Liver (tissue), 9 donors: ENCODE data around the gene SFMBT2. TPM values are rescaled to one million over a fixed set of nuclear protein-coding genes. Genes with fewer than 3 reads are reported as not detected.

Source experiments
- DNase-seq: peaks from one replicate; pipeline ENCODE4 v3.0.0-alpha.2; 2017; ENCODE audit warnings: low spot score
- H3K27ac ChIP-seq, 2 donors: one replicate each; pipeline ENCODE4 v1.7.0; 2013; ENCODE audit warnings: inconsistent platforms in 2 of 2, low read length in 2 of 2, control low read depth in 1 of 2, low read depth in 1 of 2, mild to moderate bottlenecking in 1 of 2
- H3K27me3 ChIP-seq, 4 donors: one replicate each; pipeline versions ENCODE4 v1.6.1 to v1.7.0; 2013; ENCODE audit warnings: low read length in 3 of 4, inconsistent platforms in 1 of 4, mild to moderate bottlenecking in 1 of 4, moderate library complexity in 1 of 4; ENCODE audit not compliant: control insufficient read depth in 4 of 4, insufficient read depth in 4 of 4
- H3K36me3 ChIP-seq, 4 donors: one replicate each; pipeline versions ENCODE4 v1.6.1 to v1.7.0; 2013; ENCODE audit warnings: low read length in 3 of 4, mild to moderate bottlenecking in 3 of 4, low read depth in 1 of 4, moderate library complexity in 1 of 4; ENCODE audit not compliant: control insufficient read depth in 4 of 4, insufficient read depth in 3 of 4
- H3K4me1 ChIP-seq, 4 donors: one replicate each; pipeline versions ENCODE4 v1.6.1 to v1.7.0; 2013; ENCODE audit warnings: low read length in 3 of 4, mild to moderate bottlenecking in 3 of 4, moderate library complexity in 1 of 4; ENCODE audit not compliant: control insufficient read depth in 4 of 4, insufficient read depth in 4 of 4
- H3K4me3 ChIP-seq, 3 donors: one replicate each; pipeline versions ENCODE4 v1.6.1 to v1.7.0; 2013; ENCODE audit warnings: low read length in 3 of 3, control low read depth in 1 of 3, low read depth in 1 of 3, mild to moderate bottlenecking in 1 of 3
- H3K9ac ChIP-seq, 2 donors: one replicate each; pipeline ENCODE4 v1.7.0; 2013; ENCODE audit warnings: low read length in 2 of 2, mild to moderate bottlenecking in 2 of 2, moderate library complexity in 2 of 2, control low read depth in 1 of 2, low read depth in 1 of 2
- H3K9me3 ChIP-seq, 4 donors: one replicate each; pipeline versions ENCODE4 v1.6.1 to v1.7.0; 2013; ENCODE audit warnings: low read length in 3 of 4; ENCODE audit not compliant: control insufficient read depth in 4 of 4
- JUND ChIP-seq, 2 donors: IDR thresholded peaks; 2 replicates each; pipeline ENCODE4 v1.6.1; 2016; ENCODE audit warnings: antibody characterized with exemption in 2 of 2
- NR2F2 ChIP-seq: IDR thresholded peaks from 2 replicates; pipeline ENCODE4 v1.6.1; 2016; ENCODE audit warnings: antibody characterized with exemption
- RAD21 ChIP-seq, 2 donors: IDR thresholded peaks; 2 replicates each; pipeline ENCODE4 v1.6.1; 2016; ENCODE audit warnings: antibody characterized with exemption in 2 of 2, mild to moderate bottlenecking in 2 of 2
- REST ChIP-seq: IDR thresholded peaks from 2 replicates; pipeline ENCODE4 v1.6.1; 2016; ENCODE audit warnings: antibody characterized with exemption, mild to moderate bottlenecking
- RXRA ChIP-seq, 2 donors: IDR thresholded peaks; 2 replicates each; pipeline ENCODE4 v1.6.1; 2017 to 2018; ENCODE audit warnings: antibody characterized with exemption in 2 of 2, mild to moderate bottlenecking in 1 of 2
- SP1 ChIP-seq: IDR thresholded peaks from 2 replicates; pipeline ENCODE4 v1.6.1; 2018; ENCODE audit warnings: antibody characterized with exemption, mild to moderate bottlenecking
- TAF1 ChIP-seq: conservative IDR thresholded peaks from 2 replicates; pipeline ENCODE4 v1.6.1; 2016; ENCODE audit warnings: antibody characterized with exemption, mild to moderate bottlenecking
- WGBS: extraction: QIAGEN DNeasy Blood & Tissue Kit; methylation state at CpG from one replicate; pipeline ENCODE4 v1.1.7; 2013; 5-methylcytosine and 5-hydroxymethylcytosine counted together
- polyA plus RNA-seq, 2 donors: library from polyadenylated mRNA; stranded (reverse) in 1 of 2; unstranded in 1 of 2; fragments of 200-250 nt in 1 of 2; fragments of >200 nt in 1 of 2; fragmentation: Nextera tagmentation in 1 of 2; extraction: Ambion mirVana in 1 of 2; gene quantifications; one replicate each; pipeline versions ENCODE4 v1.2.1 to v1.2.3, GENCODE V29; 2013 to 2015
- total RNA-seq, 2 donors: library from RNA; depleted of rRNA; stranded (reverse); fragments of >200 nt; gene quantifications; one replicate each; pipeline ENCODE4 v1.2.3, GENCODE V29; 2014
- TF ChIP-seq, protein P1 (sequence below): IDR thresholded peaks from 2 replicates; pipeline ENCODE4 v1.6.1; 2016; ENCODE audit warnings: antibody characterized with exemption
- TF ChIP-seq, protein P2 (sequence below): fragments of 150-350 bp; IDR thresholded peaks from 2 replicates; pipeline ENCODE4 v1.5.1; 2017; ENCODE audit warnings: improper control_type of control experiment, low read depth, low read length; ENCODE audit not compliant: missing input control
- TF ChIP-seq, protein P3 (sequence below): IDR thresholded peaks from 2 replicates; pipeline ENCODE4 v1.6.1; 2016; ENCODE audit warnings: antibody characterized with exemption
- TF ChIP-seq, protein P4 (sequence below): IDR thresholded peaks from 2 replicates; pipeline ENCODE4 v1.6.1; 2016; ENCODE audit warnings: antibody characterized with exemption
- donor health status: healthy.
- donor health status: healthy.
- donor health status: healthy.
- donor health status: healthy.
- donor health status: healthy.

The SFMBT2 gene
- total and polyA plus RNA-seq, 4 donors: 0.46 to 2.8 (median 1.5) TPM

DNA sequence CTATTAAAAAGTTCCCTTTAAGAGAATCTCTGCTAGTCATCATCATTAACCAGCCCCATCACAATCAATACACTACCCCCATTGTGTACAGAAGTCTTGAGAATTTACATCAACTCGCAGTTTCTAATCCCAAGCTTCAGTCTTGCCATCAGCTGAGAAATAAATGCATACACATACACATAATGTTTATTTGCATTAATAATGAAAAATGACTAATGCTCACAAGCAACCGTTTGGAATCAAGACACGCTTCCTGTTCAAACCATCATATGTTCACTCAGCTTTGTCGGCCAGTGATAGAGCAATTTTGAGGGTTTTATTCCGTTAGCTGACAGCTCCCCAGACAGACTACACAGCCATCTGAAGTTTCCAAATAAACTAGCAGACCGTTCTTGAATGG lies 287.1 kb downstream of the SFMBT2 start:
- 77% methylated on average over 6 of the region's 6 CpGs for WGBS
- Histone ChIP-seq H3K9ac (no peak overlapping the region), H3K9me3 (no peaks in the 10 kb centered on the region), H3K4me3 (no peak overlapping the region), H3K27me3 (no peaks in the 10 kb centered on the region), H3K36me3 (no peaks in the 10 kb centered on the region), H3K4me1 (no peaks in the 10 kb centered on the region), H3K27ac (no peak overlapping the region)
- DNase-seq: no peak
- TF ChIP-seq NR2F2 (no peak), JUND (IDR thresholded peaks at IDR 0.05) (no peak), REST (no peak), TAF1 (no peak), RAD21 (IDR thresholded peaks at IDR 0.05) (no peak), RXRA (IDR thresholded peaks at IDR 0.05) (no peak)
- TF ChIP-seq, protein P1, sequence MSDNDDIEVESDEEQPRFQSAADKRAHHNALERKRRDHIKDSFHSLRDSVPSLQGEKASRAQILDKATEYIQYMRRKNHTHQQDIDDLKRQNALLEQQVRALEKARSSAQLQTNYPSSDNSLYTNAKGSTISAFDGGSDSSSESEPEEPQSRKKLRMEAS: no peak
- TF ChIP-seq, protein P2, sequence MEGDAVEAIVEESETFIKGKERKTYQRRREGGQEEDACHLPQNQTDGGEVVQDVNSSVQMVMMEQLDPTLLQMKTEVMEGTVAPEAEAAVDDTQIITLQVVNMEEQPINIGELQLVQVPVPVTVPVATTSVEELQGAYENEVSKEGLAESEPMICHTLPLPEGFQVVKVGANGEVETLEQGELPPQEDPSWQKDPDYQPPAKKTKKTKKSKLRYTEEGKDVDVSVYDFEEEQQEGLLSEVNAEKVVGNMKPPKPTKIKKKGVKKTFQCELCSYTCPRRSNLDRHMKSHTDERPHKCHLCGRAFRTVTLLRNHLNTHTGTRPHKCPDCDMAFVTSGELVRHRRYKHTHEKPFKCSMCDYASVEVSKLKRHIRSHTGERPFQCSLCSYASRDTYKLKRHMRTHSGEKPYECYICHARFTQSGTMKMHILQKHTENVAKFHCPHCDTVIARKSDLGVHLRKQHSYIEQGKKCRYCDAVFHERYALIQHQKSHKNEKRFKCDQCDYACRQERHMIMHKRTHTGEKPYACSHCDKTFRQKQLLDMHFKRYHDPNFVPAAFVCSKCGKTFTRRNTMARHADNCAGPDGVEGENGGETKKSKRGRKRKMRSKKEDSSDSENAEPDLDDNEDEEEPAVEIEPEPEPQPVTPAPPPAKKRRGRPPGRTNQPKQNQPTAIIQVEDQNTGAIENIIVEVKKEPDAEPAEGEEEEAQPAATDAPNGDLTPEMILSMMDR: no peak
- TF ChIP-seq, protein P3, sequence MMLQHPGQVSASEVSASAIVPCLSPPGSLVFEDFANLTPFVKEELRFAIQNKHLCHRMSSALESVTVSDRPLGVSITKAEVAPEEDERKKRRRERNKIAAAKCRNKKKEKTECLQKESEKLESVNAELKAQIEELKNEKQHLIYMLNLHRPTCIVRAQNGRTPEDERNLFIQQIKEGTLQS: no peak

DNA sequence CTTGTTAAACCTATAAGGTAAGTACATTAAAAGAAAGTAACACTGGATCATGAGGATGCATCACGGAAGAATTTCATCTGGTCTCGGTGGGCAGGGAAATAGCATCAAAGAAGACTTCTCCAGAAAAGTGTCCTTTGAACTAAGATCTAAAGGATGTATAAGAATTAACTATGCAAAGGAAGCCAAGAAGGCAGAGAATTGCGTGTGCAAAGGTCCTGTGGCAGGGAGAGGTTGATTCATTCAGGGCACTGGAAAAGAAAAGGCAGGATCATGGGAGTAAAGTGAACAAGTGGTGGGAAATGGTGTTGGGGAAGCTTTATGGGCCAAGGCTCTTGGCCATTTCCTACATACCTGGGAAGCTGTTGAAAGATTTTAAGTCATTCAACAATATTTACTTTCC lies 288.3 kb downstream of the SFMBT2 start:
- WGBS: 94% methylated on average over 3 of the region's 3 CpGs
- DNase-seq: no peak
- no peaks in the 10 kb centered on the region for H3K36me3 ChIP-seq
- no peaks in the 10 kb centered on the region for H3K9me3 ChIP-seq
- H3K27ac ChIP-seq: no peak overlapping the region
- H3K4me3 ChIP-seq: no peak overlapping the region
- TF ChIP-seq, protein P4, sequence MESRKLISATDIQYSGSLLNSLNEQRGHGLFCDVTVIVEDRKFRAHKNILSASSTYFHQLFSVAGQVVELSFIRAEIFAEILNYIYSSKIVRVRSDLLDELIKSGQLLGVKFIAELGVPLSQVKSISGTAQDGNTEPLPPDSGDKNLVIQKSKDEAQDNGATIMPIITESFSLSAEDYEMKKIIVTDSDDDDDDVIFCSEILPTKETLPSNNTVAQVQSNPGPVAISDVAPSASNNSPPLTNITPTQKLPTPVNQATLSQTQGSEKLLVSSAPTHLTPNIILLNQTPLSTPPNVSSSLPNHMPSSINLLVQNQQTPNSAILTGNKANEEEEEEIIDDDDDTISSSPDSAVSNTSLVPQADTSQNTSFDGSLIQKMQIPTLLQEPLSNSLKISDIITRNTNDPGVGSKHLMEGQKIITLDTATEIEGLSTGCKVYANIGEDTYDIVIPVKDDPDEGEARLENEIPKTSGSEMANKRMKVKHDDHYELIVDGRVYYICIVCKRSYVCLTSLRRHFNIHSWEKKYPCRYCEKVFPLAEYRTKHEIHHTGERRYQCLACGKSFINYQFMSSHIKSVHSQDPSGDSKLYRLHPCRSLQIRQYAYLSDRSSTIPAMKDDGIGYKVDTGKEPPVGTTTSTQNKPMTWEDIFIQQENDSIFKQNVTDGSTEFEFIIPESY: no peak
- TF ChIP-seq RAD21 (IDR thresholded peaks at IDR 0.05) (no peak), NR2F2 (no peak), SP1 (no peak)
- H3K9ac ChIP-seq: no peak overlapping the region
- H3K4me1 ChIP-seq: no peaks in the 10 kb centered on the region
- no peaks in the 10 kb centered on the region for H3K27me3 ChIP-seq
